Measurements from ENCODE around the gene GNPDA1.

GRCh38 chr5:142000173-142000572 lies 12.7 kb downstream of the GNPDA1 start:
- TF ChIP-seq, protein P1, sequence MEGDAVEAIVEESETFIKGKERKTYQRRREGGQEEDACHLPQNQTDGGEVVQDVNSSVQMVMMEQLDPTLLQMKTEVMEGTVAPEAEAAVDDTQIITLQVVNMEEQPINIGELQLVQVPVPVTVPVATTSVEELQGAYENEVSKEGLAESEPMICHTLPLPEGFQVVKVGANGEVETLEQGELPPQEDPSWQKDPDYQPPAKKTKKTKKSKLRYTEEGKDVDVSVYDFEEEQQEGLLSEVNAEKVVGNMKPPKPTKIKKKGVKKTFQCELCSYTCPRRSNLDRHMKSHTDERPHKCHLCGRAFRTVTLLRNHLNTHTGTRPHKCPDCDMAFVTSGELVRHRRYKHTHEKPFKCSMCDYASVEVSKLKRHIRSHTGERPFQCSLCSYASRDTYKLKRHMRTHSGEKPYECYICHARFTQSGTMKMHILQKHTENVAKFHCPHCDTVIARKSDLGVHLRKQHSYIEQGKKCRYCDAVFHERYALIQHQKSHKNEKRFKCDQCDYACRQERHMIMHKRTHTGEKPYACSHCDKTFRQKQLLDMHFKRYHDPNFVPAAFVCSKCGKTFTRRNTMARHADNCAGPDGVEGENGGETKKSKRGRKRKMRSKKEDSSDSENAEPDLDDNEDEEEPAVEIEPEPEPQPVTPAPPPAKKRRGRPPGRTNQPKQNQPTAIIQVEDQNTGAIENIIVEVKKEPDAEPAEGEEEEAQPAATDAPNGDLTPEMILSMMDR (IDR thresholded peaks at IDR 0.05) = no peak
- no peak for TF ChIP-seq POLR2A (IDR thresholded peaks at IDR 0.05)

Measured in body of pancreas (tissue), 4 donors.